PFSK-1 (cell line): ENCODE measurements around the gene TIAM2.

Experiments
- FOXP2 ChIP-seq: optimal IDR thresholded peaks from 2 replicates; pipeline ENCODE3; 2011; ENCODE audit warnings: borderline replicate concordance, control low read depth, inconsistent platforms; ENCODE audit not compliant: insufficient read depth; ENCODE audit errors: extremely low read length, extremely low read depth
- POLR2AphosphoS5 ChIP-seq: IDR thresholded peaks from 2 replicates; pipeline ENCODE4 v1.6.1; 2012; ENCODE audit warnings: low read depth, mild to moderate bottlenecking, control low read depth, low read length, moderate library complexity
- SIN3A ChIP-seq: IDR thresholded peaks from 2 replicates; pipeline ENCODE4 v1.6.1; 2012; ENCODE audit warnings: mild to moderate bottlenecking, low read length, moderate library complexity, borderline replicate concordance; ENCODE audit not compliant: insufficient read depth
- TAF1 ChIP-seq: IDR thresholded peaks from 2 replicates; pipeline ENCODE4 v1.6.1; 2012; ENCODE audit warnings: low read length, control low read depth, borderline replicate concordance; ENCODE audit not compliant: insufficient read depth
- TF ChIP-seq, protein P1 (sequence below), 2 experiments: IDR thresholded peaks; 2 replicates each; pipeline versions ENCODE4 v1.6.1 to v1.8.0; 2011 to 2012; ENCODE audit warnings: low read depth in 2 of 2, low read length in 2 of 2, control low read depth in 1 of 2, inconsistent platforms in 1 of 2, mild to moderate bottlenecking in 1 of 2, moderate library complexity in 1 of 2; ENCODE audit not compliant: insufficient read depth in 1 of 2

TIAM2 gene

DNA sequence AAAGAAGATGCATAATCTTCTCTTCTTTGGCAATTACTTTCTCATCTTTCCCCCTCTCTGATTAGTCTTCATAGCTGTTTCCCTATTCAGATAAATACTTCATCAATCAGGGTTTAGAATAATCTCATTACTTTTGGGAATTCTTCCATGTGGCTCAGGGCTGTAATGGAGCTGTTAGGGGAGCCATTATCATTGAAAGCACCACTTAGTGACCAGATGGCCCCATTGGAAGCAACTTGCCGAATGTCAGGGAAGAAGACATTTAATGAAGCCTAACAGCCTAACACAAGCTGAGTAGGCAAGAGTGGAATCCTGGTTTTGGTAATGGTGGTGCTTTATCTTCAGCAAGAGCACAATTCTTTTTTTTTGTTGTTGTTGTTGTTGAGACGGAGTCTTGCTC, 45.0 kb downstream of the TIAM2 start:
- TF ChIP-seq SIN3A (no peak), POLR2AphosphoS5 (no peak), FOXP2 (no peak), TAF1 (no peak)
- TF ChIP-seq, protein P1, sequence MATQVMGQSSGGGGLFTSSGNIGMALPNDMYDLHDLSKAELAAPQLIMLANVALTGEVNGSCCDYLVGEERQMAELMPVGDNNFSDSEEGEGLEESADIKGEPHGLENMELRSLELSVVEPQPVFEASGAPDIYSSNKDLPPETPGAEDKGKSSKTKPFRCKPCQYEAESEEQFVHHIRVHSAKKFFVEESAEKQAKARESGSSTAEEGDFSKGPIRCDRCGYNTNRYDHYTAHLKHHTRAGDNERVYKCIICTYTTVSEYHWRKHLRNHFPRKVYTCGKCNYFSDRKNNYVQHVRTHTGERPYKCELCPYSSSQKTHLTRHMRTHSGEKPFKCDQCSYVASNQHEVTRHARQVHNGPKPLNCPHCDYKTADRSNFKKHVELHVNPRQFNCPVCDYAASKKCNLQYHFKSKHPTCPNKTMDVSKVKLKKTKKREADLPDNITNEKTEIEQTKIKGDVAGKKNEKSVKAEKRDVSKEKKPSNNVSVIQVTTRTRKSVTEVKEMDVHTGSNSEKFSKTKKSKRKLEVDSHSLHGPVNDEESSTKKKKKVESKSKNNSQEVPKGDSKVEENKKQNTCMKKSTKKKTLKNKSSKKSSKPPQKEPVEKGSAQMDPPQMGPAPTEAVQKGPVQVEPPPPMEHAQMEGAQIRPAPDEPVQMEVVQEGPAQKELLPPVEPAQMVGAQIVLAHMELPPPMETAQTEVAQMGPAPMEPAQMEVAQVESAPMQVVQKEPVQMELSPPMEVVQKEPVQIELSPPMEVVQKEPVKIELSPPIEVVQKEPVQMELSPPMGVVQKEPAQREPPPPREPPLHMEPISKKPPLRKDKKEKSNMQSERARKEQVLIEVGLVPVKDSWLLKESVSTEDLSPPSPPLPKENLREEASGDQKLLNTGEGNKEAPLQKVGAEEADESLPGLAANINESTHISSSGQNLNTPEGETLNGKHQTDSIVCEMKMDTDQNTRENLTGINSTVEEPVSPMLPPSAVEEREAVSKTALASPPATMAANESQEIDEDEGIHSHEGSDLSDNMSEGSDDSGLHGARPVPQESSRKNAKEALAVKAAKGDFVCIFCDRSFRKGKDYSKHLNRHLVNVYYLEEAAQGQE (IDR thresholded peaks at IDR 0.05; ENCODE audit: insufficient read depth in 1 of 2, low read depth in 2 of 2, low read length in 2 of 2), result no peak

DNA sequence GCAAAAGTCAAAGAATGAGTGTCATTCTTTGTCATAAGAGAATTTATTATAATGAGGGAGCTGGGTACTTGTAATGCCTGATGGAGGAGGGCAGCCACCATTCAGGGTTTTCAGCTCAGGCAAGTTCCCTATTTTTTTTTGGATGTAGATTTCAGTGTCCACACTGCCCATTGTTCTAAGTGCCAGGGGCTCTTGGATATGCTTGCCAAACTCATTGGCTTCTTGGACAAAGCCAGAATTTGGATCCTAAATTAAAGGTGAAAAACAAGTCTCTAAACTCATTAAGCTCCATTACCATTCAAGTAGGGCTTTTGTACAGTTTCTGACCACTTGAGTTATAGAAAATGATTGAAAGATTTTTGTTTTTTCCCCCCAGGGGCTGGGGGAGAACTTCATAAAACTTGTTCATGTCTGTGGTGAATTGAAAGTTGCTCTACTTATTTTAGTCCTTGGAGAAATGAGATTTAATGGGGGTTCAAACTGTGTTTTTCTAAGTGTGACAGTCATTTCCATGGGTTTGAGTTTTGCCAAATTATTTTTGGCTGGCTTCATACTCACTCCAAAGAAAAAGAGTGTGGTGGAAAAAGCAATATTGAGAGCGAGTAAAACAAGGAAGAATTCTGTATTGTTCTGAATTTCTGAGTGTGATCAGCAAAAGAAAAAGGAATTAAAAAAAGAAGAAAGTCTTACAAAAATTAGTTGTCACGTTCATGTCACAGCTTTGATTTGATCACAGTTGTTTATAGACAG, 46.0 kb downstream of the TIAM2 start:
- TF ChIP-seq POLR2AphosphoS5 (no peak), FOXP2 (no peak), TAF1 (no peak), SIN3A (no peak)
- TF ChIP-seq, protein P1 (IDR thresholded peaks at IDR 0.05; ENCODE audit: insufficient read depth in 1 of 2, low read depth in 2 of 2, low read length in 2 of 2), result no peak

DNA sequence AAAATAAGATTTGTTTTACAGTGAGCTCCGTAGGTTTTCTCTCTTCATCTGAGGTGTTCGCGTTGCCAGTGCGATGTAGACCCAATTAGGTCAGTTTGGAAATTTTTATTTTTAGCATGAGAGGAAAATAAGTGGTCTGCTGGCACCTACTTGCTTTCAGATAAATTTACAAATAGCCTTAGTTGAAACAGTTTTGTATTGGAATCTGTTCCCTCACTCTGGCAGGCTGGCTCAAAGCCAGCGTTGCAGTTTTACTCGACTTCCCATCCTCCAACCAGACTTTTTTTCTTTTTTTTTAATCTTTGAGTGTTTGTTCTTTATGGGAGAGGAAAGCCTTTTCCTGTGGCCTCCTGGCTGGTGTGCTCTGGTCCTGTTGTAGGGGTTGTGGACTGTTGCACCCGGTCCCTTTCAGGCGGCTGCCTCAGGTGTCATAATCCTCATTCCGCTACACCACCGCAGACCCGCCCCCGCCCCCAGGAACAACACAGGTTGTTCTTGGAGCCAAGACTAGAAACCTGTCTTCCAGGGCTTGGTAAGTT, 46.7 kb downstream of the TIAM2 start:
- TF ChIP-seq TAF1, result no peak
- no peak for TF ChIP-seq POLR2AphosphoS5
- no peak for TF ChIP-seq FOXP2
- no peak for TF ChIP-seq SIN3A
- TF ChIP-seq, protein P1 (IDR thresholded peaks at IDR 0.05; ENCODE audit: insufficient read depth in 1 of 2, low read depth in 2 of 2, low read length in 2 of 2), result no peak

DNA sequence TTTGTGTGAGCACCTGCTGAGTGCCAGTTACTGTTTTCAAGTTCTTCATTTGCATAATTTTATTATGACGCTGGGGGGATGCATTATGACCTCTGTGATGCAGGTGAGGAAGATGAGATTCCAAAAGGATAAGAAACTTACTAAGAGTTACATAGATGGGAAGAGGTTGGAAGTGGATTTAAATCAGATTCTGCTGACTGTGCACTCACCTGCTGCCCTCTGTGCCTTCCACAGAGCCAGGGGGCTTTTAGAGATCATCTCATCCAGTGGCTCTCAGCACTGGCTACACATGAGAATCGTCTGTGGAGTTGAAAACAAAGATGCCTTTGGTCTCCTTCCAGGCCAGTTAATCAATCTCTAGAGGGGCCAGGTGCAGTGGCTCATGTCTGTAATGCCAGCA, 47.9 kb downstream of the TIAM2 start:
- no peak for TF ChIP-seq TAF1
- no peak for TF ChIP-seq FOXP2
- TF ChIP-seq, protein P1 (IDR thresholded peaks at IDR 0.05; ENCODE audit: insufficient read depth in 1 of 2, low read depth in 2 of 2, low read length in 2 of 2), result no peak
- no peak for TF ChIP-seq SIN3A
- no peak for TF ChIP-seq POLR2AphosphoS5
